GM12878 (cell line): ENCODE results near the gene PRR15. TPM values are rescaled to one million over a fixed set of nuclear protein-coding genes. Genes with fewer than 3 reads are reported as not detected.

Experiments
- ATAC-seq: fragments of 200-7000 bp; cut with Tn5 transposase; 3 replicates; pipeline ENCODE4 v1.9.1; 2020; ENCODE audit warnings: mild to moderate bottlenecking, moderate library complexity
- BruUV-seq: library from RNA; stranded (reverse); fragments of 400-500 nt; replicated peaks from 2 replicates; lab custom pipeline; 2021; lab: Mats Ljungman, UMichigan
- CTCF ChIA-PET: fragments of 300-600 bp; sonication (Branson Sonifier 250); formaldehyde crosslinking; extraction: SDS; loops from one replicate; lab custom pipeline; 2021; ENCODE audit warnings: inconsistent platforms; lab: Yijun Ruan, JAX
- POLR2A ChIA-PET: fragments of 350-600 bp; formaldehyde crosslinking; extraction: SDS; loops from one replicate; lab custom pipeline; 2021; ENCODE audit warnings: inconsistent platforms; lab: Charles Lee
- RAD21 ChIA-PET: fragments of 300-600 bp; sonication (Branson Sonifier 250); formaldehyde crosslinking; loops from one replicate; lab custom pipeline; 2023; ENCODE audit warnings: antibody characterized with exemption; ENCODE audit not compliant: unreplicated experiment; lab: Charles Lee
- SMC1A ChIA-PET: fragments of 300-600 bp; sonication (Branson Sonifier 250); formaldehyde crosslinking; loops from one replicate; lab custom pipeline; 2023; ENCODE audit not compliant: unreplicated experiment, uncharacterized antibody; lab: Charles Lee
- DNase-seq: peaks from one replicate; pipeline ENCODE4 v3.0.0-alpha.2; 2011; ENCODE audit warnings: low read depth, low spot score
- FAIRE-seq: peaks from 3 replicates; lab custom pipeline; 2011; peaks lifted over from hg19 to GRCh38; lab: Jason Lieb, UNC
- H2AFZ ChIP-seq: 2 replicates; pipeline ENCODE4 v1.6.0; 2011; ENCODE audit warnings: low read depth, low read length, control low read depth; ENCODE audit not compliant: control insufficient read depth
- H3K27ac ChIP-seq: 2 replicates; pipeline ENCODE4 v1.5.1; 2011; ENCODE audit warnings: control low read depth; ENCODE audit not compliant: control insufficient read depth, insufficient read depth
- H3K27me3 ChIP-seq, 2 experiments: replicated peaks in 1 of 2; 2 replicates each; pipeline versions ENCODE4 v1.6.0 to v1.6.1; 2011; ENCODE audit warnings: low read length in 1 of 2; ENCODE audit not compliant: control insufficient read depth in 2 of 2, insufficient read depth in 2 of 2
- H3K36me3 ChIP-seq, 2 experiments: 2 replicates each; pipeline ENCODE4 v1.5.1; 2011; ENCODE audit warnings: low read length in 1 of 2; ENCODE audit not compliant: control insufficient read depth in 2 of 2, insufficient read depth in 2 of 2
- H3K4me1 ChIP-seq: 2 replicates; pipeline ENCODE4 v1.6.1; 2011; ENCODE audit warnings: mild to moderate bottlenecking, low read length, moderate library complexity, mixed read lengths; ENCODE audit not compliant: control insufficient read depth, insufficient read depth
- H3K4me2 ChIP-seq: 2 replicates; pipeline ENCODE4 v1.6.0; 2011; ENCODE audit warnings: control low read depth; ENCODE audit not compliant: control insufficient read depth, insufficient read depth
- H3K4me3 ChIP-seq: fragments of 200-600 bp; sonication (generic); 2 replicates; pipeline ENCODE4 v1.5.1; 2016
- H3K79me2 ChIP-seq: 2 replicates; pipeline ENCODE4 v1.6.0; 2011; ENCODE audit warnings: low read length; ENCODE audit not compliant: control insufficient read depth, insufficient read depth
- H3K9ac ChIP-seq: 2 replicates; pipeline ENCODE4 v1.8.0; 2011; ENCODE audit warnings: low read length, control low read depth, mixed read lengths; ENCODE audit not compliant: control insufficient read depth, insufficient read depth
- H3K9me3 ChIP-seq: replicated peaks from 3 replicates; pipeline ENCODE4 v1.5.1; 2011; ENCODE audit warnings: mild to moderate bottlenecking, low read length; ENCODE audit not compliant: control insufficient read depth, insufficient read depth
- H4K20me1 ChIP-seq: 2 replicates; pipeline ENCODE4 v1.6.0; 2011; ENCODE audit not compliant: control insufficient read depth, insufficient read depth
- IKZF2 ChIP-seq, 2 experiments: fragments of 450-650 bp; IDR thresholded peaks; 2 replicates each; pipeline ENCODE4 v1.6.1; 2017; ENCODE audit warnings: mild to moderate bottlenecking in 2 of 2, moderate library complexity in 2 of 2
- NFYB ChIP-seq: IDR thresholded peaks from 2 replicates; pipeline ENCODE4 v1.6.1; 2011; ENCODE audit warnings: low read depth, mild to moderate bottlenecking, low read length, improper control_type of control experiment, moderate library complexity; ENCODE audit not compliant: insufficient read depth
- PAX5 ChIP-seq: IDR thresholded peaks from 2 replicates; pipeline ENCODE4 v1.6.1; 2011; ENCODE audit warnings: low read depth, low read length, borderline replicate concordance
- PAX8 ChIP-seq: fragments of 450-650 bp; IDR thresholded peaks from 2 replicates; pipeline ENCODE4 v1.6.1; 2017; ENCODE audit warnings: mild to moderate bottlenecking, moderate library complexity
- RCOR1 ChIP-seq: conservative IDR thresholded peaks from 2 replicates; pipeline ENCODE4 v1.6.1; 2012; ENCODE audit warnings: low read depth, low read length, improper control_type of control experiment
- RFX5 ChIP-seq: IDR thresholded peaks from 2 replicates; pipeline ENCODE4 v1.6.1; 2011; ENCODE audit warnings: low read depth, low read length, improper control_type of control experiment
- TAF1 ChIP-seq: IDR thresholded peaks from 2 replicates; pipeline ENCODE4 v1.6.1; 2011; ENCODE audit warnings: mild to moderate bottlenecking, low read depth, low read length, borderline replicate concordance
- YY1 ChIP-seq: IDR thresholded peaks from 2 replicates; pipeline ENCODE4 v1.6.1; 2011; ENCODE audit warnings: low read depth, mild to moderate bottlenecking, low read length
- ZBTB33 ChIP-seq: fragments of 450-650 bp; IDR thresholded peaks from 2 replicates; pipeline ENCODE4 v1.6.1; 2017; ENCODE audit warnings: mild to moderate bottlenecking
- ZSCAN29 ChIP-seq: fragments of 450-650 bp; IDR thresholded peaks from 2 replicates; pipeline ENCODE4 v1.6.1; 2017; ENCODE audit warnings: mild to moderate bottlenecking, moderate library complexity
- WGBS: methylation state at CpG from one replicate; pipeline ENCODE4 v1.1.6; 2016; ENCODE audit warnings: low lambda C conversion rate; ENCODE audit not compliant: insufficient replicate concordance, insufficient coverage; ENCODE audit errors: missing lambda C conversion rate; 5-methylcytosine and 5-hydroxymethylcytosine counted together
- in situ Hi-C: fragments of 300-500 bp; cut with MboI; formaldehyde crosslinking; loops from 9 replicates; pipeline ENCODE4 v1.14.3; 2018; ENCODE audit warnings: mixed read lengths
- intact Hi-C: fragments of 100-400 bp; cut with micrococcal nuclease; formaldehyde crosslinking; loops from one replicate; pipeline ENCODE4 v1.14.2; 2022; ENCODE audit not compliant: unreplicated experiment
- polyA plus RNA-seq, 11 experiments: library from polyadenylated mRNA; depleted of rRNA in 4 of 11; unstranded in 6 of 11; stranded (reverse) in 5 of 11; fragments of >200 nt; fragmentation: Nextera tagmentation in 4 of 11; fragmentation: Illumina TruSeq in 1 of 11; extraction: Ambion mirVana in 4 of 11; extraction: Trizol in 1 of 11; gene quantifications; 1 replicate in 1 of 11; 2 replicates in 10 of 11; pipeline versions ENCODE4 v1.2.1 to v1.2.3, GENCODE V29; 2011 to 2016; ENCODE audit warnings: inconsistent platforms in 2 of 11, missing spikeins in 2 of 11, low read depth in 1 of 11
- total RNA-seq, 4 experiments: library from RNA; depleted of rRNA in 3 of 4; stranded (reverse); fragments of >200 nt in 3 of 4; fragmentation: Illumina TruSeq in 1 of 4; extraction: Trizol in 1 of 4; gene quantifications; 2 replicates each; pipeline versions ENCODE4 v1.2.1 to v1.2.3, GENCODE V29; 2013 to 2021

Gene PRR15
- total and polyA plus RNA-seq, 10 of the 15 experiments (the other 5 are each of a cell fraction or from before 2014, with no cell fraction given): not detected

- RAD21 ChIA-PET: no interaction called here
Observed at GRCh38 chr7:29596593-29597178, 33.1 kb downstream of the PRR15 start.

More at GRCh38 chr7:29596593-29597178, 33.1 kb downstream of the PRR15 start:
- Histone ChIP-seq H3K4me1 (no peaks in the 10 kb centered on the region), H3K27me3 (no peaks in the 10 kb centered on the region; a peak in 1 of 4 replicates), H3K79me2 (no peaks in the 10 kb centered on the region), H3K4me2 (no peak overlapping the region), H4K20me1 (no peaks in the 10 kb centered on the region), H3K27ac (no peak overlapping the region), H3K36me3 (no peaks in the 10 kb centered on the region), H3K9ac (no peak overlapping the region), H2AFZ (no peak overlapping the region), H3K9me3 (no peaks in the 10 kb centered on the region), H3K4me3 (no peak overlapping the region)
- FAIRE-seq (no peak), DNase-seq (no peak), ATAC-seq (no peak)
- no TSS peak for BruUV-seq
- ChIA-PET SMC1A (interaction anchor here (0.7 kb wide), 1 partner anchor 967 kb away, joined by 3 read pairs; no protein-coding TSS in a partner anchor), CTCF (interaction anchor here (0.5 kb wide), 1 partner anchor 324 kb away, joined by 3 read pairs; no protein-coding TSS in a partner anchor), POLR2A (no interaction called here)
- in situ Hi-C loops: no loop called here
- WGBS: 40% methylated on average over 3 of the region's 3 CpGs
- no peak for TF ChIP-seq YY1
- no peak for TF ChIP-seq ZSCAN29
- no peak for TF ChIP-seq PAX5
- TF ChIP-seq ZBTB33: no peak
- TF ChIP-seq RCOR1: no peak
- no peak for TF ChIP-seq PAX8
- TF ChIP-seq NFYB: no peak
- TF ChIP-seq IKZF2 (IDR thresholded peaks at IDR 0.05): no peak
- no peak for TF ChIP-seq RFX5
- TF ChIP-seq TAF1: no peak
- intact Hi-C loops: no loop called here
